ENCODE measurements around the gene MARCHF4. TPM values are rescaled to one million over a fixed set of nuclear protein-coding genes. Genes with fewer than 3 reads are reported as not detected.
A peak's percentile ranks its signal among the peaks of the same experiment; 100 is the strongest.

Gene MARCHF4
- total and polyA plus RNA-seq, 2 of the 8 experiments (the other 6 are each of a cell fraction or from before 2014, with no cell fraction given) = 1.9 to 2.9 TPM

DNA sequence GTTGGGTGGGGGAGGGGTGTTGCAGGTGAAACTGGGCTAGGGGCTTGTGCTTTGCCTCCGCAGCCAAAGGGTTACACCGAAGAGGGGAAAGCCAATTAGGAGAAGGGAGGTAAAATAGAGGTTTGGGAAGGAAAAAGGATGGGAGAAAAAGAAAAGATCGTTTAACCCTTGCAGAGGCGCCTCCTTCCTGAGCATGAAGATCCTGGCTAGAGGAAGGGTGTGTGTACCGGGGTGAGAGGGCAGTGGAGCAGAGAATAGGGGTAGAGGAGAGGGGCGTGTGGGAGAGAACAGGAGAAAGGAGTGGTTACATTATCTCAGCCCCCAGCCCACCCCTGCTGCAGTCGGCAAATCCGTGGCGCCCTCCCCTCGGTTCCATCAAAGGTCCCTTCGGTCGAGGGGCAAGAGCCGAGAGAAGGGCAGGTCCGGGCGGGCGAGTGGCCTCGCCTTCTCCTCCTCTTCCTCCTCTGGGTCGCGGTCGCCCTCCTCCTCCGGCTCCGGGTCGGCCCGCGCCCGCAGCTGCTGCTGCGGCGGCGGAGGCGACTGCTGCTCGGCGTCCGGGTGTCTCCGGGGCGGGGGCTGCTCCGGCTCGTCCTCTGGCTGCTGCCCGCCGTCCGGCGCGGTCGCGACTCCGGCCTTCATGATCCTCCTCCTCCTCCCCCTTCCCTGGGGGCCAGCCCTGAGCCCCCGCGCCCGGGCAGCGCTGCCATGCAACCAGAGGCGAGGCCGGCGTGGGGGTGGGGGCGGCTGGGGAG lies 1.1 kb downstream of the MARCHF4 start:
- peak overlapping the region; percentile 24; the same call in 1 of the 2 replicates for H2AFZ ChIP-seq (ENCODE audit: low read length)
- peaks cover 17% of the 10 kb centered on the region; the same call in 1 of the 2 replicates for H3K23me2 ChIP-seq (ENCODE audit: low read depth, low read length)
- no peak overlapping the region for H2BK12ac ChIP-seq (ENCODE audit: low read depth, low read length)
- peaks cover 0 to 9% (median 0%) of the 10 kb centered on the region in 4 experiments; a peak in 4 of 7 replicates for H3K27me3 ChIP-seq (replicated peaks in 1 of 4; ENCODE audit: control insufficient read depth in 3 of 4, extremely low read depth in 1 of 4, insufficient read depth in 3 of 4, low read length in 3 of 4)
- H2BK5ac ChIP-seq (ENCODE audit: low read depth, low read length) = no peak overlapping the region; the same call in 1 of the 2 replicates
- no peak overlapping the region for H4K91ac ChIP-seq (replicated peaks; ENCODE audit: insufficient read length, low read length)
- no peaks in the 10 kb centered on the region for H4K20me1 ChIP-seq (replicated peaks in 1 of 2; ENCODE audit: control insufficient read depth in 1 of 2, insufficient read depth in 2 of 2, low read length in 2 of 2)
- H3K79me2 ChIP-seq (ENCODE audit: control insufficient read depth in 1 of 2, insufficient read depth in 2 of 2, low read length in 2 of 2) = no peaks in the 10 kb centered on the region
- no peak overlapping the region for H3K56ac ChIP-seq (replicated peaks; ENCODE audit: insufficient read length, low read depth, low read length)
- peak overlapping the region; percentile 61 for H4K8ac ChIP-seq (ENCODE audit: extremely low read depth, insufficient read depth, low read length)
- H3K14ac ChIP-seq (ENCODE audit: insufficient read length) = no peak overlapping the region
- H3K4ac ChIP-seq (replicated peaks; ENCODE audit: insufficient read length, low read depth, low read length) = no peak overlapping the region
- POLR2A ChIA-PET (ENCODE audit: partially characterized antibody) = interaction anchor here (0.9 to 1.8 kb wide), 4 partner anchors 8 to 129 kb away, joined by 3 to 5 read pairs (median 4); no protein-coding TSS in a partner anchor
- H3K23ac ChIP-seq (ENCODE audit: insufficient read length) = no peak overlapping the region
- no peak overlapping the region for H4K5ac ChIP-seq (ENCODE audit: insufficient read length, low read depth, low read length)
- peaks cover 4 to 10% (median 5%) of the 10 kb centered on the region in 4 experiments; a peak in 5 of 7 replicates for H3K4me1 ChIP-seq (replicated peaks in 1 of 4; ENCODE audit: control insufficient read depth in 3 of 4, insufficient read depth in 4 of 4, low read length in 3 of 4)
- peak overlapping the region in 1 of 4 experiments; percentile 11; a peak in 1 of 7 replicates for H3K9ac ChIP-seq (replicated peaks in 1 of 4; ENCODE audit: extremely low read depth in 1 of 4, low read depth in 3 of 4, low read length in 3 of 4)
- no peak overlapping the region; the same call in 1 of the 2 replicates for H3K18ac ChIP-seq (ENCODE audit: extremely low read depth, low read length)
- H2BK120ac ChIP-seq (replicated peaks; ENCODE audit: low read depth, low read length) = no peak overlapping the region
- no peak overlapping the region for H2BK20ac ChIP-seq (ENCODE audit: low read length)
- H3K36me3 ChIP-seq (ENCODE audit: control insufficient read depth in 2 of 4, insufficient read depth in 4 of 4, low read length in 3 of 4) = no peaks in the 10 kb centered on the region
- no peaks in the 10 kb centered on the region for H3K79me1 ChIP-seq (ENCODE audit: low read depth, low read length)
- 1% methylated on average over 30 of the region's 53 CpGs; no CpG with 5 or more reads in 1 of the 2 experiments for WGBS, 2 experiments (ENCODE audit: extremely low coverage in 1 of 2, insufficient coverage in 1 of 2, insufficient read length in 1 of 2, insufficient replicate concordance in 2 of 2, low coverage in 1 of 2, low lambda C conversion rate in 2 of 2, missing lambda C conversion rate in 1 of 2)
- peak overlapping the region; percentile 77 to 96 for H3K4me2 ChIP-seq (ENCODE audit: insufficient read depth in 1 of 2, low read depth in 2 of 2, low read length in 2 of 2)
- peak in 1 of 2 experiments; percentile 76 for DNase-seq (ENCODE audit: low read depth in 1 of 2, low spot score in 2 of 2)
- no peaks in the 10 kb centered on the region for H3K9me3 ChIP-seq (ENCODE audit: insufficient read depth in 2 of 2, low read depth in 1 of 2, low read length in 1 of 2)
- no peak overlapping the region for H2AK5ac ChIP-seq (ENCODE audit: low read depth, low read length)
- no peak overlapping the region for H2BK15ac ChIP-seq (ENCODE audit: low read length)
- FAIRE-seq = no peak
- CTCF ChIA-PET (ENCODE audit: partially characterized antibody) = interaction anchor here (1.0 to 3.9 kb wide), 6 partner anchors 17 to 87 kb away, joined by 3 to 24 read pairs (median 4); no protein-coding TSS in a partner anchor
- H3K4me3 ChIP-seq (ENCODE audit: extremely low read depth in 1 of 4, insufficient read depth in 2 of 4, low read depth in 3 of 4, low read length in 4 of 4) = peak overlapping the region; percentile 66 to 74 (median 71)
- H3K27ac ChIP-seq (ENCODE audit: low read depth, low read length) = no peak overlapping the region
- TF ChIP-seq, protein P1, sequence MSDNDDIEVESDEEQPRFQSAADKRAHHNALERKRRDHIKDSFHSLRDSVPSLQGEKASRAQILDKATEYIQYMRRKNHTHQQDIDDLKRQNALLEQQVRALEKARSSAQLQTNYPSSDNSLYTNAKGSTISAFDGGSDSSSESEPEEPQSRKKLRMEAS (IDR thresholded peaks at IDR 0.05) = no peak
- TF ChIP-seq BCL11A (IDR thresholded peaks at IDR 0.05; ENCODE audit: low read depth in 2 of 2, low read length in 2 of 2) = no peak
- TF ChIP-seq TCF12 (IDR thresholded peaks at IDR 0.05; ENCODE audit: low read depth, low read length) = no peak
- no peak for TF ChIP-seq MAFK (IDR thresholded peaks at IDR 0.05; ENCODE audit: low read depth, low read length)
- no peak for TF ChIP-seq GTF2F1 (IDR thresholded peaks at IDR 0.05; ENCODE audit: borderline replicate concordance, low read depth, low read length)
- TF ChIP-seq SP4 (IDR thresholded peaks at IDR 0.05; ENCODE audit: low read length) = no peak
- TF ChIP-seq POLR2A (IDR thresholded peaks at IDR 0.05; ENCODE audit: control extremely low read depth in 1 of 2, low read depth in 2 of 2, low read length in 2 of 2) = no peak
- TF ChIP-seq SAP30 (IDR thresholded peaks at IDR 0.05; ENCODE audit: insufficient read depth, insufficient replicate concordance, low read length) = peak; percentile 24
- TF ChIP-seq JUND (IDR thresholded peaks at IDR 0.05; ENCODE audit: low read length) = no peak
- no peak; the same call in 1 of the 2 replicates for TF ChIP-seq SUZ12 (IDR thresholded peaks at IDR 0.05; ENCODE audit: low read length)
- peak in 1 of 2 experiments; percentile 10; a peak in 1 of 4 replicates for TF ChIP-seq RAD21 (IDR thresholded peaks at IDR 0.05 in 1 of 2, conservative IDR thresholded peaks at IDR 0.05 in 1 of 2; ENCODE audit: low read depth in 2 of 2, low read length in 2 of 2)
- no peak for TF ChIP-seq POLR2AphosphoS5 (IDR thresholded peaks at IDR 0.05; ENCODE audit: low read depth, low read length)

Data from H1 (cell line).